K562 (cell line): ENCODE results near the gene EHBP1L1. TPM values are rescaled to one million over a fixed set of nuclear protein-coding genes. Genes with fewer than 3 reads are reported as not detected.

Experiments
- BCOR ChIP-seq: fragments of 450-650 bp; IDR thresholded peaks from 2 replicates; pipeline ENCODE4 v1.6.1; 2016
- CHD4 ChIP-seq: fragments of 200-600 bp; sonication (generic); IDR thresholded peaks from 3 replicates; pipeline ENCODE4 v1.6.1; 2012; ENCODE audit warnings: low read depth, mild to moderate bottlenecking, mixed read lengths, low read length, inconsistent platforms; ENCODE audit not compliant: insufficient read depth, insufficient replicate concordance, poor library complexity, severe bottlenecking
- CTCFL ChIP-seq: IDR thresholded peaks from 2 replicates; pipeline ENCODE4 v1.6.1; 2011; ENCODE audit warnings: borderline replicate concordance, low read depth, mild to moderate bottlenecking, moderate library complexity, low read length; ENCODE audit not compliant: insufficient read depth, poor library complexity, severe bottlenecking
- HDAC3 ChIP-seq: fragments of 450-650 bp; IDR thresholded peaks from 2 replicates; pipeline ENCODE4 v1.6.1; 2018; ENCODE audit warnings: borderline replicate concordance, mild to moderate bottlenecking, moderate library complexity; ENCODE audit not compliant: partially characterized antibody
- IFI16 ChIP-seq: fragments of 250-450 bp; sonication (Bioruptor Pico); IDR thresholded peaks from 2 replicates; pipeline ENCODE4 v2.1.2; 2022; ENCODE audit warnings: mild to moderate bottlenecking, inconsistent platforms
- KDM1A ChIP-seq, 2 experiments: fragments of 450-650 bp; IDR thresholded peaks; 2 replicates each; pipeline ENCODE4 v1.6.1; 2016; ENCODE audit warnings: mild to moderate bottlenecking in 2 of 2
- KLF10 ChIP-seq: fragments of 250-450 bp; sonication (Bioruptor Pico); IDR thresholded peaks from 2 replicates; pipeline ENCODE4 v1.6.1; 2021; ENCODE audit warnings: matching md5 sums
- LARP7 ChIP-seq: fragments of 450-650 bp; IDR thresholded peaks from 2 replicates; pipeline ENCODE4 v1.6.1; 2016
- NR2C2 ChIP-seq, 2 experiments: fragments of 200-800 bp in 1 of 2; sonication (Bioruptor generic) in 1 of 2; sonication (generic) in 1 of 2; formaldehyde crosslinking in 1 of 2; IDR thresholded peaks; 2 replicates each; pipeline versions ENCODE4 v1.6.1 to v1.8.0; 2016 to 2022; ENCODE audit warnings: mild to moderate bottlenecking in 1 of 2, missing compliant biosample characterization in 1 of 2, missing genetic modification characterization in 1 of 2, missing genetic modification reagents in 1 of 2
- NR3C1 ChIP-seq: sonication (generic); formaldehyde crosslinking; IDR thresholded peaks from 2 replicates; pipeline ENCODE4 v1.8.1; 2022; ENCODE audit warnings: missing genetic modification reagents
- PTRF ChIP-seq: fragments of 450-650 bp; IDR thresholded peaks from 2 replicates; pipeline ENCODE4 v1.6.1; 2016; ENCODE audit warnings: mild to moderate bottlenecking, missing genetic modification characterization, missing compliant biosample characterization
- SIX5 ChIP-seq, 2 experiments: IDR thresholded peaks; 2 replicates each; pipeline ENCODE4 v1.6.1; 2011; ENCODE audit warnings: low read length in 2 of 2, borderline replicate concordance in 1 of 2, low read depth in 1 of 2, mild to moderate bottlenecking in 1 of 2, moderate library complexity in 1 of 2; ENCODE audit not compliant: insufficient read depth in 1 of 2
- SMAD2 ChIP-seq: fragments of 150-350 bp; IDR thresholded peaks from 2 replicates; pipeline ENCODE4 v1.6.1; 2014; ENCODE audit warnings: low read depth, mild to moderate bottlenecking, low read length
- SMARCB1 ChIP-seq: IDR thresholded peaks from 2 replicates; pipeline ENCODE4 v1.6.1; 2011; ENCODE audit warnings: improper control_type of control experiment, low read depth; ENCODE audit not compliant: insufficient read length
- SRSF3 ChIP-seq: fragments of 200-400 bp; formaldehyde crosslinking; IDR thresholded peaks from 2 replicates; pipeline ENCODE4 v1.6.1; 2016; ENCODE audit warnings: mild to moderate bottlenecking, low read length, moderate library complexity; ENCODE audit not compliant: insufficient read depth
- TCF15 ChIP-seq: fragments of 250-450 bp; sonication (Bioruptor Pico); IDR thresholded peaks from 2 replicates; pipeline ENCODE4 v1.8.0; 2022; ENCODE audit warnings: moderate library complexity, mild to moderate bottlenecking, inconsistent platforms
- WHSC1 ChIP-seq: IDR thresholded peaks from one replicate; pipeline ENCODE4 v1.6.1; 2012; ENCODE audit warnings: low read length, control low read depth, inconsistent platforms
- ZHX1 ChIP-seq: fragments of 150-350 bp; conservative IDR thresholded peaks from 2 replicates; pipeline ENCODE4 v1.6.1; 2014; ENCODE audit warnings: low read length
- ZNF197 ChIP-seq: fragments of 200-800 bp; sonication (Bioruptor generic); IDR thresholded peaks from 2 replicates; pipeline ENCODE4 v1.6.1; 2016; ENCODE audit warnings: low read depth, missing genetic modification characterization, missing compliant biosample characterization
- ZNF24 ChIP-seq: fragments of 450-650 bp; IDR thresholded peaks from 2 replicates; pipeline ENCODE4 v1.6.1; 2016
- ZNF384 ChIP-seq: IDR thresholded peaks from 2 replicates; pipeline ENCODE4 v1.6.1; 2012; ENCODE audit warnings: low read depth, low read length, improper control_type of control experiment
- polyA plus RNA-seq, 8 experiments: library from polyadenylated mRNA; depleted of rRNA in 4 of 8; stranded (reverse) in 5 of 8; unstranded in 3 of 8; fragments of >200 nt; fragmentation: Nextera tagmentation in 2 of 8; fragmentation: Illumina TruSeq in 1 of 8; extraction: Ambion mirVana in 2 of 8; extraction: Trizol in 1 of 8; gene quantifications; 2 replicates each; pipeline versions ENCODE4 v1.2.1 to v1.2.3, GENCODE V29; 2011 to 2014; ENCODE audit warnings: inconsistent platforms in 1 of 8, missing spikeins in 1 of 8
- total RNA-seq, 7 experiments: library from RNA; depleted of rRNA in 6 of 7; stranded (reverse); fragments of >200 nt in 6 of 7; fragmentation: Illumina TruSeq in 2 of 7; extraction: Trizol in 2 of 7; gene quantifications; 2 replicates each; pipeline versions ENCODE4 v1.2.1 to v1.2.3, GENCODE V29; 2011 to 2021; ENCODE audit warnings: low replicate concordance in 1 of 7

EHBP1L1 gene
- total and polyA plus RNA-seq, 9 of the 15 experiments (the other 6 are each of a cell fraction or from before 2014, with no cell fraction given): 0.03 to 87.1 (median 26.3) TPM

GRCh38 chr11:65529475-65530156 lies 46.2 kb upstream of the EHBP1L1 start (continued):
- TF ChIP-seq LARP7: no peak
- TF ChIP-seq ZNF384: no peak
- no peak for TF ChIP-seq TCF15 (CRISPR knock-in tag)
- TF ChIP-seq BCOR: peak; percentile 91
- peak; percentile 52 to 58; a peak in 2 of 4 replicates for TF ChIP-seq KDM1A (IDR thresholded peaks at IDR 0.05)
- no peak for TF ChIP-seq NR2C2 (CRISPR knock-in tag; IDR thresholded peaks at IDR 0.05)
- TF ChIP-seq NR2C2 (tag; IDR thresholded peaks at IDR 0.05): no peak
- TF ChIP-seq CHD4: no peak
- no peak for TF ChIP-seq ZHX1
- TF ChIP-seq NR3C1 (CRISPR knock-in tag): no peak
- no peak for TF ChIP-seq PTRF
- no peak for TF ChIP-seq SMAD2
- no peak for TF ChIP-seq ZNF24
- no peak for TF ChIP-seq SRSF3
- no peak for TF ChIP-seq IFI16 (CRISPR knock-in tag)
- TF ChIP-seq KLF10 (CRISPR knock-in tag): no peak
- no peak for TF ChIP-seq SIX5 (IDR thresholded peaks at IDR 0.05; ENCODE audit: borderline replicate concordance in 1 of 2, insufficient read depth in 1 of 2, low read depth in 1 of 2, low read length in 2 of 2)
- TF ChIP-seq SMARCB1: no peak
- TF ChIP-seq CTCFL: no peak
- TF ChIP-seq ZNF197 (CRISPR knock-in tag): no peak
- no peak for TF ChIP-seq WHSC1
- no peak for TF ChIP-seq HDAC3
